H1 (cell line): ENCODE data around the gene SKAP1. TPM values are rescaled to one million over a fixed set of nuclear protein-coding genes. Genes with fewer than 3 reads are reported as not detected.
"Not testable (repeated sequence)": the region's sequence is repeated elsewhere in the genome, so short reads cannot be mapped to it uniquely, and the experiment has no call there.

ENCODE experiments used
- CTCF ChIA-PET: fragments of 300-600 bp; sonication (Branson Sonifier 250); formaldehyde crosslinking; loops from one replicate; lab custom pipeline; 2021; ENCODE audit not compliant: partially characterized antibody; lab: Charles Lee
- POLR2A ChIA-PET: fragments of 300-600 bp; sonication (Branson Sonifier 250); formaldehyde crosslinking; loops from one replicate; lab custom pipeline; 2021; ENCODE audit warnings: inconsistent platforms; ENCODE audit not compliant: partially characterized antibody; lab: Charles Lee
- DNase-seq, 2 experiments: peaks; one replicate each; pipeline versions ENCODE4 v3.0.0 to v3.0.0-alpha.2; 2010 to 2022; ENCODE audit warnings: low spot score in 2 of 2, low read depth in 1 of 2, mixed read lengths in 1 of 2
- FAIRE-seq: peaks from 2 replicates; lab custom pipeline; 2011; peaks lifted over from hg19 to GRCh38; lab: Jason Lieb, UNC
- H2AFZ ChIP-seq: 2 replicates; pipeline ENCODE4 v1.8.1; 2012; ENCODE audit warnings: low read length, inconsistent platforms
- H2AK5ac ChIP-seq: 2 replicates; pipeline ENCODE4 v1.6.1; 2013; ENCODE audit warnings: low read depth, low read length
- H2BK120ac ChIP-seq: replicated peaks from 2 replicates; pipeline ENCODE3; 2013; ENCODE audit warnings: low read depth, low read length, inconsistent platforms
- H2BK12ac ChIP-seq: 2 replicates; pipeline ENCODE4 v1.6.1; 2013; ENCODE audit warnings: low read depth, low read length
- H2BK15ac ChIP-seq: 2 replicates; pipeline ENCODE4 v1.6.1; 2013; ENCODE audit warnings: low read length
- H2BK20ac ChIP-seq: 2 replicates; pipeline ENCODE4 v1.6.1; 2013; ENCODE audit warnings: low read length
- H2BK5ac ChIP-seq: 2 replicates; pipeline ENCODE4 v1.6.1; 2013; ENCODE audit warnings: low read depth, low read length
- H3K14ac ChIP-seq: 2 replicates; pipeline ENCODE4 v1.6.1; 2013; ENCODE audit warnings: inconsistent platforms; ENCODE audit not compliant: insufficient read length
- H3K18ac ChIP-seq: 2 replicates; pipeline ENCODE4 v1.6.1; 2013; ENCODE audit warnings: low read length; ENCODE audit errors: extremely low read depth
- H3K23ac ChIP-seq: 2 replicates; pipeline ENCODE4 v1.6.1; 2013; ENCODE audit warnings: inconsistent platforms; ENCODE audit not compliant: insufficient read length
- H3K23me2 ChIP-seq: 2 replicates; pipeline ENCODE4 v1.6.1; 2013; ENCODE audit warnings: low read depth, low read length
- H3K27ac ChIP-seq: 2 replicates; pipeline ENCODE4 v1.6.1; 2011; ENCODE audit warnings: low read depth, low read length, inconsistent platforms
- H3K27me3 ChIP-seq, 4 experiments: replicated peaks in 1 of 4; 1 replicate in 1 of 4; 2 replicates in 3 of 4; pipeline versions ENCODE4 v1.6.1 to v1.8.1; 2011 to 2013; ENCODE audit warnings: low read length in 3 of 4, mild to moderate bottlenecking in 3 of 4, inconsistent platforms in 2 of 4, mixed read lengths in 2 of 4, moderate library complexity in 1 of 4; ENCODE audit not compliant: control insufficient read depth in 3 of 4, insufficient read depth in 3 of 4; ENCODE audit errors: extremely low read depth in 1 of 4
- H3K36me3 ChIP-seq, 4 experiments: 2 replicates each; pipeline versions ENCODE4 v1.6.1 to v1.8.1; 2011 to 2013; ENCODE audit warnings: mild to moderate bottlenecking in 4 of 4, low read length in 3 of 4, moderate library complexity in 2 of 4, control low read depth in 1 of 4, inconsistent platforms in 1 of 4; ENCODE audit not compliant: insufficient read depth in 4 of 4, control insufficient read depth in 2 of 4
- H3K4ac ChIP-seq: replicated peaks from 2 replicates; pipeline ENCODE3; 2013; ENCODE audit warnings: low read length, low read depth, mixed read lengths, inconsistent platforms; ENCODE audit not compliant: insufficient read length
- H3K4me1 ChIP-seq, 4 experiments: replicated peaks in 1 of 4; 1 replicate in 1 of 4; 2 replicates in 3 of 4; pipeline versions ENCODE4 v1.6.1 to v1.8.1; 2011 to 2013; ENCODE audit warnings: low read length in 3 of 4, inconsistent platforms in 2 of 4, mixed read lengths in 1 of 4; ENCODE audit not compliant: insufficient read depth in 4 of 4, control insufficient read depth in 3 of 4
- H3K4me2 ChIP-seq, 2 experiments: 2 replicates each; pipeline versions ENCODE4 v1.6.1 to v1.8.1; 2011 to 2013; ENCODE audit warnings: low read depth in 2 of 2, low read length in 2 of 2, control low read depth in 1 of 2, inconsistent platforms in 1 of 2, mild to moderate bottlenecking in 1 of 2; ENCODE audit not compliant: insufficient read depth in 1 of 2
- H3K4me3 ChIP-seq, 4 experiments: fragments of 200-600, 300-600 bp in 1 of 4; sonication (generic), shearing (Covaris generic), sonication (Bioruptor Twin) in 1 of 4; 2 replicates each; pipeline versions ENCODE4 v1.5.1 to v1.8.1; 2011 to 2016; ENCODE audit warnings: low read length in 4 of 4, low read depth in 3 of 4, control low read depth in 2 of 4, inconsistent platforms in 2 of 4, mild to moderate bottlenecking in 2 of 4, mixed read lengths in 1 of 4, moderate library complexity in 1 of 4; ENCODE audit not compliant: insufficient read depth in 2 of 4; ENCODE audit errors: extremely low read depth in 1 of 4
- H3K56ac ChIP-seq: replicated peaks from 2 replicates; pipeline ENCODE3; 2013; ENCODE audit warnings: low read depth, mild to moderate bottlenecking, mixed read lengths, low read length, inconsistent platforms; ENCODE audit not compliant: insufficient read length
- H3K79me1 ChIP-seq: 2 replicates; pipeline ENCODE4 v1.6.1; 2013; ENCODE audit warnings: low read depth, low read length, control low read depth
- H3K79me2 ChIP-seq, 2 experiments: 2 replicates each; pipeline versions ENCODE4 v1.6.1 to v1.8.1; 2012 to 2013; ENCODE audit warnings: low read length in 2 of 2, mild to moderate bottlenecking in 2 of 2, inconsistent platforms in 1 of 2; ENCODE audit not compliant: insufficient read depth in 2 of 2, control insufficient read depth in 1 of 2
- H3K9ac ChIP-seq, 4 experiments: replicated peaks in 1 of 4; 1 replicate in 1 of 4; 2 replicates in 3 of 4; pipeline versions ENCODE4 v1.6.1 to v1.8.1; 2011 to 2013; ENCODE audit warnings: low read depth in 3 of 4, low read length in 3 of 4, control low read depth in 2 of 4, mild to moderate bottlenecking in 2 of 4, moderate library complexity in 2 of 4, inconsistent platforms in 1 of 4; ENCODE audit errors: extremely low read depth in 1 of 4
- H3K9me3 ChIP-seq, 2 experiments: 2 replicates each; pipeline versions ENCODE4 v1.6.1 to v1.8.1; 2012 to 2013; ENCODE audit warnings: mild to moderate bottlenecking in 2 of 2, moderate library complexity in 2 of 2, control low read depth in 1 of 2, inconsistent platforms in 1 of 2, low read depth in 1 of 2, low read length in 1 of 2, mixed read lengths in 1 of 2; ENCODE audit not compliant: insufficient read depth in 2 of 2
- H4K20me1 ChIP-seq, 2 experiments: replicated peaks in 1 of 2; 2 replicates each; pipeline versions ENCODE3 to v1.8.1; 2011 to 2013; ENCODE audit warnings: inconsistent platforms in 2 of 2, low read length in 2 of 2, mild to moderate bottlenecking in 1 of 2; ENCODE audit not compliant: insufficient read depth in 2 of 2, control insufficient read depth in 1 of 2
- H4K5ac ChIP-seq: 2 replicates; pipeline ENCODE4 v1.6.1; 2013; ENCODE audit warnings: low read length, low read depth, mixed read lengths, inconsistent platforms; ENCODE audit not compliant: insufficient read length
- H4K8ac ChIP-seq: 2 replicates; pipeline ENCODE4 v1.8.0; 2013; ENCODE audit warnings: mild to moderate bottlenecking, moderate library complexity, low read length, inconsistent platforms; ENCODE audit not compliant: insufficient read depth; ENCODE audit errors: extremely low read depth
- H4K91ac ChIP-seq: replicated peaks from 2 replicates; pipeline ENCODE3; 2013; ENCODE audit warnings: low read length, mixed read lengths, inconsistent platforms; ENCODE audit not compliant: insufficient read length
- WGBS, 2 experiments: shearing (Covaris generic) in 1 of 2; methylation state at CpG; one replicate each; pipeline versions ENCODE4 v1.1.6 to v1.1.7; 2013 to 2015; ENCODE audit warnings: low lambda C conversion rate in 2 of 2, mixed read lengths in 2 of 2, inconsistent platforms in 1 of 2, low coverage in 1 of 2, missing lambda C conversion rate in 1 of 2; ENCODE audit not compliant: insufficient replicate concordance in 2 of 2, insufficient coverage in 1 of 2, insufficient read length in 1 of 2; ENCODE audit errors: extremely low coverage in 1 of 2, missing lambda C conversion rate in 1 of 2; 5-methylcytosine and 5-hydroxymethylcytosine counted together
- polyA plus RNA-seq, 7 experiments: library from polyadenylated mRNA; depleted of rRNA in 3 of 7; stranded (reverse) in 5 of 7; unstranded in 2 of 7; fragments of >200 nt in 5 of 7; fragments of 200-250 nt in 2 of 7; gene quantifications; 1 replicate in 5 of 7; 2 replicates in 1 of 7; 4 replicates in 1 of 7; pipeline versions ENCODE4 v1.2.1 to v1.2.3, GENCODE V29; 2011 to 2013; ENCODE audit warnings: missing spikeins in 2 of 7, mixed read lengths in 2 of 7
- total RNA-seq: library from RNA; stranded (reverse); fragmentation: NEBNext Ultra II Directional; extraction: Animal tissue kit (Norgen Biotek cat#: 25700); gene quantifications from 2 replicates; pipeline ENCODE4 v1.2.1, GENCODE V29; 2021

Gene SKAP1
- total and polyA plus RNA-seq, 2 of the 8 experiments (the other 6 are each of a cell fraction or from before 2014, with no cell fraction given): not detected

- not testable (repeated sequence) for H3K23me2 ChIP-seq, H3K23ac ChIP-seq, FAIRE-seq, DNase-seq, H3K79me2 ChIP-seq, H3K27me3 ChIP-seq, H2BK20ac ChIP-seq, H2BK5ac ChIP-seq, H3K56ac ChIP-seq, H4K20me1 ChIP-seq, H2AFZ ChIP-seq, H2BK120ac ChIP-seq, H3K14ac ChIP-seq, H3K79me1 ChIP-seq, H2BK15ac ChIP-seq, H3K9ac ChIP-seq, H3K27ac ChIP-seq, H3K36me3 ChIP-seq, H2AK5ac ChIP-seq, H3K4me2 ChIP-seq, H4K91ac ChIP-seq, H2BK12ac ChIP-seq, H3K9me3 ChIP-seq, H3K4me3 ChIP-seq, H4K5ac ChIP-seq, H3K4me1 ChIP-seq, H4K8ac ChIP-seq, H3K18ac ChIP-seq, H3K4ac ChIP-seq
- POLR2A ChIA-PET: interaction anchor here (0.6 kb wide), 1 partner anchor 393 kb away, joined by 3 read pairs; no protein-coding TSS in a partner anchor
- CTCF ChIA-PET: interaction anchor here (1.6 to 1.7 kb wide), 2 partner anchors 22 to 26 kb away, joined by 4 read pairs; no protein-coding TSS in a partner anchor
- WGBS, 2 experiments: 91% methylated on average over 9 of the region's 9 CpGs; no CpG with 5 or more reads in 1 of the 2 experiments
Observed at GRCh38 chr17:48286917-48287316, 143.1 kb downstream of the SKAP1 start.
